Erythroblast (primary cell): ENCODE results near the gene IFT80.
"Not testable (repeated sequence)": the region's sequence is repeated elsewhere in the genome, so short reads cannot be mapped to it uniquely, and the experiment has no call there.

ENCODE experiments used
- DNase-seq, 2 experiments: peaks; one replicate each; lab custom pipeline; 2025; lab: John Stamatoyannopoulos, UW
- GATA1 ChIP-seq: IDR thresholded peaks from 2 replicates; pipeline ENCODE4 v1.6.1; 2011; ENCODE audit warnings: low read depth, mild to moderate bottlenecking, control low read depth, low read length, moderate library complexity
- POLR2A ChIP-seq: IDR thresholded peaks from 2 replicates; pipeline ENCODE4 v1.6.1; 2011; ENCODE audit warnings: mild to moderate bottlenecking, low read length

Gene IFT80

GRCh38 chr3:160368804-160369203, 30.2 kb downstream of the IFT80 start:
- no peak for TF ChIP-seq GATA1
- TF ChIP-seq POLR2A: no peak
- DNase-seq: no peak

DNA sequence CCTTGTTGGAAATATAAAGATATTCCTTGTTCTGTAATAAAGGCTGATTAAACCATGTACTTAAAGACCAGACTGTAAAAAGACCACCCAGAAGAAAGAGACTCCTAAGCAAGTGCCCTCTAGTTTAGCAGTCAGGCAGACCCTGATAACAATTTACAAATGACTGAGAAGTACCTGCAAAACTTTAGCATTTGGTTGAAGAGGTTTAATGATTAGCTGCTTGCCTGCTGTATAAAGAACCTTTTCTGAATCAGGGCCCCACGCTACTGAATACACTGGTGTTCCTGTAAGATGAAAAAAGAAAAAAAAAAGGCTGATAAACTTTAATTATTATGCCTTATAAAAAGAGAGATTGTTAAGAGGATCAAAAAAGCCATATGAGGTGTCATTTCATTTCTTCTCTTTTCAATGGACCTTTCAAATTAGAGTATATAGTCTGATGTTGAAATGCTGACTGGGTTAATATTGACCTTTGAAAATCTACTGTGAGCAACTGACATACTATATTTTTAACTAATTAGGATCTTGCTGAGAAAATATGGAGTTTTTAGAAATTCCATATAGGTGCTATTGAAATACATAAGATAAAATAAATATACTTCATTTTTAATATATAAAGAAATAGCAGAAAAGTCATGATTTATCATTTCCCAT, 33.0 kb downstream of the IFT80 start:
- DNase-seq: no peak
- no peak for TF ChIP-seq GATA1
- no peak for TF ChIP-seq POLR2A

DNA sequence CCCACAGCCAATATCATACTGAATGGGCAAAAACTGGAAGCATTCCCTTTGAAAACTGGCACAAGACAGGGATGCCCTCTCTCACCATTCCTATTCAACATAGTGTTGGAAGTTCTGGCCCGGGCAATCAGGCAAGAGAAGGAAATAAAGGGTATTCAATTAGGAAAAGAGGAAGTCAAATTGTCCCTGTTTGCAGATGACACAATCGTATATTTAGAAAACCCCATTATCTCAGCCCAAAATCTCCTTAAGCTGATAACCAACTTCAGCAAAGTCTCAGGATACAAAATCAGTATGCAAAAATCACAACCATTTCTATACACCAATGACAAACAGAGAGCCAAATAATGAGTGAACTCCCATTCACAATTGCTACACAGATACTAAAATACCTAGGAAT, 36.1 kb downstream of the IFT80 start:
- DNase-seq: not testable (repeated sequence)

- no peak for TF ChIP-seq POLR2A
- no peak for TF ChIP-seq GATA1
- no peak for DNase-seq
These were observed 43.2 kb downstream of the IFT80 start for GRCh38 chr3:160355826-160356225.

DNA sequence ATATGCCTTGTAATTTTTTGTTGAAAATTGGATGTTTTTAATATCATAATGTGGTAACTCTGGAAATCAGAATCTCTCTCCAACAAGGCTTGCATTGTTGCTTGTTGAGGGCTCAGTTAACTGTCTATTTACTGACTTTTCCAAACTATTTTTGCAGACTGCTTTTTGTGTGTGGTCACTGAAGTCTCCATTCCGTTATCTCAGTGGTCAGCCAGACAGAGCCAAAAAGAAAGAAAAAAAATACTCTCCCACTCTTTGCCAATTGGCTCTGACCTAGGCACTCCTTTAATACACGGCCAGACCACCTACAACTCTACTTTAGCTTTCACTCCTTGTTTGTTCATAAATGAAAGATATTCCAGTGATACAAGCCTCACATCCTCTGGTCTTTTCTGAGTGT, 52.5 kb downstream of the IFT80 start:
- no peak for DNase-seq
- no peak for TF ChIP-seq GATA1
- TF ChIP-seq POLR2A: no peak

DNA sequence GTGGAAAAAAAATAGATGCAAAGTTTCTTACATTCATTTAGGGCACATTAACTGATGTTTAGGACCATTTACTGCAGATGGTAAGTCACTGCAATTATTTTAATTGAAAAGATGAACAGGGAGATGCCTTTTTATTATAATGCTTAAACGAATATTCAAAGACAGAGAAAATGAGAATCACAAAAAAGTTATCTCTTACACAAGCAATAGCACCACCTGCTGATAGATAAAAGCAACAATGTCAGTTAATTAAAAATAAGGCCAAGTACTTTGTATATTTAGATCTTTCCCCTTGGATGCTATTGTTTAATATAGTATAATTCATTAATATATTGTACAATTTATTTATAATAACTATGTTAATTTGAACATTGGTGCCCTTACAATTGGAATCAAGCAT, 55.9 kb downstream of the IFT80 start:
- peak; percentile 12 to 13 for DNase-seq

DNA sequence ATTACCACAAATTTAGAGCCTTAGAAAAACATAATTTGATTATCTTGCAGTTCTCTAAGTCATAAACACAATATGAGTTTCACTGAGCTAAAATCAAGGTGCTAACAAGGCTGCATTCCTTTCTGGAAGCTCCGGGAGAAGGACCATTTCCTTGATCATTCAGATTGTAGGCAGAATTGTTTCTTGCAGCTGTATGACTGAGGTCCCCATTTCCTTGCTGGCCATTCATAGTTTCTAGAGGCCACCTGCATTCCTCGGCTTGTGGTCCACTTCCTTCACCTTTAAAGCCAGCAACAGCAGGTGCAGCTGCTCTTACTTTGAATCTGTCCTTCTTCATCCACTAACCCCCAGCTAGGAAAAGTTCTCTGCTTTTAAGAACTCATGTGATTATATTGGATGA, 58.7 kb downstream of the IFT80 start:
- DNase-seq: no peak
- TF ChIP-seq POLR2A (no peak), GATA1 (no peak)

More for the DNA sequence above, 55.9 kb downstream of the IFT80 start:
- no peak for TF ChIP-seq GATA1
- no peak for TF ChIP-seq POLR2A

- no peak for TF ChIP-seq POLR2A
- TF ChIP-seq GATA1: no peak
- DNase-seq: peak in 1 of 2 experiments; percentile 7
These were observed 67.7 kb downstream of the IFT80 start for GRCh38 chr3:160331127-160331937.

GRCh38 chr3:160330690-160331089, 68.3 kb downstream of the IFT80 start:
- TF ChIP-seq POLR2A (no peak), GATA1 (no peak)

DNA sequence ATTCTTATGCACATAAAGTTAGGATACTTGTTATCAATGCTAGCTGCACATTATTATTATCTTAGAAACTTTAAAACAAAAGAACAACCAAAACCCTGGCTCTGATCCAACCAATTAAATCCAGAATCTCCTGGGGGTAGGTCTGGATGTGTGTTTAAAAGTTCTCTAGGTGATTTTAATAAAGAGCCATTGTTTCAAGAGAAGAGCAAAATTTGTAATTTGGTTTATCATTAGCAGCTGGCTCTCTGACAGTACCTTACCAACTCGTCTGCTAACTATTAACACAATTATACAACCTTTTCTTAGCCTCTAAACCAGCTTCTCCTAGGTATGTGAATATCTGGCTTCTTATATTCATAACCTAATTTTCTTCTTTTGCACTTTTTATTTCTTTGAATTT, 68.9 kb downstream of the IFT80 start:
- TF ChIP-seq GATA1 (no peak), POLR2A (no peak)
- no peak for DNase-seq

More at GRCh38 chr3:160330690-160331089, 68.3 kb downstream of the IFT80 start:
- no peak for DNase-seq

- peak; percentile 43 to 73 for DNase-seq
These were observed 72.7 kb downstream of the IFT80 start for GRCh38 chr3:160326286-160326685.

DNA sequence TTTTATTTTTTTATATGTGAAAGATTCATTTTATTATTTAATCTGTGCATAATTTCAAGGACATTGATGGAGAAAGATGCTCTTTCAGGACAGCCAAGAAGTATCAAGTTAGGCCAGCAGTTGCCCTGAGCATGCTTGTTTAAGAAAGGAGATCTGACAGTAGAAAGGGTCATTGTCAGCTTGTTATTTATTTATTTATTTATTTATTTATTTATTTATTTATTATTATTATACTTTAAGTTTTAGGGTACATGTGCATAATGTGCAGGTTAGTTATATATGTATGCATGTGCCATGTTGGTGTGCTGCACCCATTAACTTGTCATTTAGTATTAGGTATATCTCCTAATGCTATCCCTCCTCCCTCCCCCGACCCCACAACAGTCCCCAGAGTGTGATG, 77.2 kb downstream of the IFT80 start:
- not testable (repeated sequence) for DNase-seq

- DNase-seq: no peak
These were observed 79.7 kb downstream of the IFT80 start for GRCh38 chr3:160319322-160319721.

GRCh38 chr3:160314995-160315394, 84.0 kb downstream of the IFT80 start:
- TF ChIP-seq GATA1 (no peak), POLR2A (no peak)
- no peak for DNase-seq

More at GRCh38 chr3:160319322-160319721, 79.7 kb downstream of the IFT80 start:
- TF ChIP-seq GATA1 (no peak), POLR2A (no peak)

- TF ChIP-seq GATA1 (no peak), POLR2A (no peak)
- peak in 1 of 2 experiments; percentile 10 for DNase-seq
These were observed 86.9 kb downstream of the IFT80 start for GRCh38 chr3:160312014-160312624.

- TF ChIP-seq POLR2A (no peak), GATA1 (no peak)
- no peak for DNase-seq
These were observed 96.2 kb downstream of the IFT80 start for GRCh38 chr3:160302806-160303205.
